ENCODE data around the gene MAP1A. TPM values are rescaled to one million over a fixed set of nuclear protein-coding genes. Genes with fewer than 3 reads are reported as not detected.

Gene MAP1A
- polyA plus RNA-seq, 4 donors = 8.0 to 14.7 (median 9.0) TPM

- DNase-seq (ENCODE audit: low read depth in 4 of 4, low spot score in 3 of 4) = peak; percentile 91 to 96 (median 92)
Measured at GRCh38 chr15:43510200-43511011, 7.0 kb upstream of the MAP1A start.

- no peak for DNase-seq (ENCODE audit: low read depth in 4 of 4, low spot score in 3 of 4)
Measured at GRCh38 chr15:43511012-43511885, 6.2 kb upstream of the MAP1A start.

- no peak for DNase-seq (ENCODE audit: low read depth in 4 of 4, low spot score in 3 of 4)
Measured at GRCh38 chr15:43513550-43513949, 3.9 kb upstream of the MAP1A start.

- no peak for DNase-seq (ENCODE audit: low read depth in 4 of 4, low spot score in 3 of 4)
Measured at GRCh38 chr15:43514241-43515057, 3.0 kb upstream of the MAP1A start.

- no peak for DNase-seq (ENCODE audit: low read depth in 4 of 4, low spot score in 3 of 4)
Measured at GRCh38 chr15:43515741-43516140, 1.7 kb upstream of the MAP1A start.

- DNase-seq (ENCODE audit: low read depth in 4 of 4, low spot score in 3 of 4) = no peak
Measured at GRCh38 chr15:43516185-43516584, 1.2 kb upstream of the MAP1A start.

- no peak for DNase-seq (ENCODE audit: low read depth in 4 of 4, low spot score in 3 of 4)
Measured at GRCh38 chr15:43516801-43517353, 531 bp upstream of the MAP1A start.

GRCh38 chr15:43518197-43518761, 871 bp downstream of the MAP1A start:
- no peak for DNase-seq (ENCODE audit: low read depth in 4 of 4, low spot score in 3 of 4)

- DNase-seq (ENCODE audit: low read depth in 4 of 4, low spot score in 3 of 4) = no peak
Measured at GRCh38 chr15:43519196-43519595, 1.8 kb downstream of the MAP1A start.

GRCh38 chr15:43520138-43520537, 2.7 kb downstream of the MAP1A start:
- no peak for DNase-seq (ENCODE audit: low read depth in 4 of 4, low spot score in 3 of 4)

- DNase-seq (ENCODE audit: low read depth in 4 of 4, low spot score in 3 of 4) = no peak
Measured at GRCh38 chr15:43521419-43521818, 4.0 kb downstream of the MAP1A start.

GRCh38 chr15:43522247-43522646, 4.8 kb downstream of the MAP1A start:
- no peak for DNase-seq (ENCODE audit: low read depth in 4 of 4, low spot score in 3 of 4)

GRCh38 chr15:43523646-43524045, 6.2 kb downstream of the MAP1A start:
- DNase-seq (ENCODE audit: low read depth in 4 of 4, low spot score in 3 of 4) = no peak

- DNase-seq (ENCODE audit: low read depth in 4 of 4, low spot score in 3 of 4) = no peak
Measured at GRCh38 chr15:43524254-43524845, 6.9 kb downstream of the MAP1A start.

- no peak for DNase-seq (ENCODE audit: low read depth in 4 of 4, low spot score in 3 of 4)
Measured at GRCh38 chr15:43525131-43525530, 7.7 kb downstream of the MAP1A start.

- no peak for DNase-seq (ENCODE audit: low read depth in 4 of 4, low spot score in 3 of 4)
Measured at GRCh38 chr15:43526261-43526930, 9.0 kb downstream of the MAP1A start.

GRCh38 chr15:43527016-43527801, 9.8 kb downstream of the MAP1A start:
- no peak for DNase-seq (ENCODE audit: low read depth in 4 of 4, low spot score in 3 of 4)

GRCh38 chr15:43527802-43528541, 10.6 kb downstream of the MAP1A start:
- no peak for DNase-seq (ENCODE audit: low read depth in 4 of 4, low spot score in 3 of 4)

Data from left renal pelvis (tissue), 4 donors.